Activated T-helper 2 cell treated with anti-CD3 and anti-CD28 coated beads, Interferon-gamma antibody, Interleukin-2, Interleukin-4, amounts not matched to agents 10 μg/mL and 5 μg/mL and 100 μg/mL, durations not matched to agents 14 hours and 24 hours and 36 hours (primary cell): Measurements from ENCODE around the gene ADAMTS14. TPM values are rescaled to one million over a fixed set of nuclear protein-coding genes. Genes with fewer than 3 reads are reported as not detected.

Source experiments
- DNase-seq: peaks from one replicate; pipeline ENCODE4 v3.0.0; 2021; ENCODE audit warnings: low spot score
- H3K27ac Mint-ChIP-seq: one replicate; pipeline ENCODE4 v1.8.0; 2021; ENCODE audit warnings: mixed read lengths
- H3K27me3 Mint-ChIP-seq: one replicate; pipeline ENCODE4 v1.8.0; 2021; ENCODE audit warnings: low read depth, mixed read lengths
- H3K36me3 Mint-ChIP-seq: one replicate; pipeline ENCODE4 v1.8.0; 2021; ENCODE audit warnings: low read depth, mixed read lengths
- H3K4me1 Mint-ChIP-seq: one replicate; pipeline ENCODE4 v1.8.0; 2021; ENCODE audit warnings: low read depth, mixed read lengths
- H3K4me3 Mint-ChIP-seq: one replicate; pipeline ENCODE4 v1.8.0; 2021; ENCODE audit warnings: low read depth, mild to moderate bottlenecking, moderate library complexity, mixed read lengths
- H3K9me3 Mint-ChIP-seq: one replicate; pipeline ENCODE4 v1.8.0; 2021; ENCODE audit warnings: mixed read lengths
- intact Hi-C: fragments of 100-400 bp; cut with micrococcal nuclease; formaldehyde crosslinking; loops from one replicate; pipeline ENCODE4 v1.15.1; 2023
- total RNA-seq: library from RNA; stranded (reverse); gene quantifications from 2 replicates; pipeline ENCODE4 v1.2.3, GENCODE V29; 2022

The ADAMTS14 gene
- total RNA-seq, 1 donor from 2014 or later: 0.39 TPM

DNA sequence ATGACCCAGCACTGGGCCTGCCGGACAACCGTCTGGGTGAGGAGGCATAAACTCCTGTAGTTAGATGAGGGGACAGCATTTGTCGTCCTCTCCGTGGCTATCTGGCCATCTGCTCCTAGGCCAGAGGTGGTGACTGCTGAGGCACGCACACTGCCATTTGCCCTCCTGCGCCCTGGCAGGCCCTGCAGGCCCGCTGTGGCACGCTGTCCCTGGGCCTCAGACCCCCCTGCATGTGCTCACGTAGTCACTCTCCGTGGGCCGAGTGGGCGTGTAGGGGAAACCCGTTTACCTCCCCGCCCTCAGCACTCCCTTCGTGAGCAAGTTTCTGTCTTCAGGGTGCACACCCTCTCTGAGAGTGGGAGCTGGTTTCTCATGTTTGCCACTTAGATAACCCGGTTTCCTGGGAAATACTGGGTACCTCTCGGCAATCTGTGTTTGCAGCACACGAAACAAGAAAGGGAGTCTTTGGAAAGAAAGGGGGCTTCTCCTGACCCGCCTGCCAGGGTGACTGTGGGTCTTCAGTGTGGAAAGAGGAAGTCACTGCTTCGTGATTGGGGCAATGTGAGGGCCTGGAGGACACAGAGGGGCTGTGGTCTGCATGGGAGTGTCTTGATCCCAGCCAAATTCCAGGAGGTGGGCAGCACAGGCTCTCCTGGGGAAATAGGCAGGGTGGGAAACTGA lies 10.8 kb downstream of the ADAMTS14 start:
- no peak for DNase-seq
- Mint-ChIP-seq H3K9me3 (no peaks in the 10 kb centered on the region), H3K4me1 (peaks cover 13% of the 10 kb centered on the region), H3K36me3 (no peaks in the 10 kb centered on the region), H3K27ac (no peak overlapping the region), H3K4me3 (no peak overlapping the region), H3K27me3 (no peaks in the 10 kb centered on the region)
- intact Hi-C loops: no loop called here

DNA sequence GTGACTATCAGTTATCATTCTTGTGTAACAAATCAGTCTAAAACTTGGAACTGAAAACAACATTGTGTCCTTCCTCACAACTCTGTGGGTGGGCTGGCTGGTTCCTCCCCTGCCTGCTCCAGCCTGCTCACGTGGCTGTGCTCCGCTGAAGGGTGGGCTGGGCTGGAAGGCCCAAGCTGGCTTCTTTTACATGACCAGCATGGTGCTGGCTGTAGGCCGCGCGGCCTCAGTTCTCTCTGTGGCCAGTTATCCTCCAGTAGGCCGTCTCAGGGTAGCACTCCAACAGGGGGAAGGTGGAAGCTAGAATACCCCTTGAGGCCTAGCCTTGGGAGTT lies 11.3 kb downstream of the ADAMTS14 start:
- Mint-ChIP-seq H3K9me3 (no peaks in the 10 kb centered on the region), H3K27ac (no peak overlapping the region), H3K27me3 (no peaks in the 10 kb centered on the region), H3K4me1 (peaks cover 11% of the 10 kb centered on the region), H3K36me3 (no peaks in the 10 kb centered on the region), H3K4me3 (no peak overlapping the region)
- intact Hi-C loops: no loop called here
- no peak for DNase-seq

DNA sequence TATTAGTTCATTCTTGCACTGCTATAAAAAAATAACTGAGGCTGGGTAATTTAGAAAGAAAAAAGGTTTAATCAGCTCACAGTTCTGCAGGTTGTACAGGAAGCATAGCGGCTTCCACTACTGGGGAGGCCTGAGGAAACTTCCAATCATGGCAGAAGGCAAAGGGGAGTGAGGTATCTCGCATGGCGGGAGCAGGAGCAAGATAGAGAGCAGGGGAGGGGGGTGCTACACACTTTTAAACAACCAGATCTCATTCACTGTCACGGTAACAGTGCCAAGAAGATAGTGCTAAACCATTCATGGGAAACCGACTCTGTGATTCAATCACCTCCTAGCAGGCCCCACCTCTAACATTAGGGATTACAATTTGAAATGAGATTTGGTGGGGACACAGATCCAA lies 11.6 kb downstream of the ADAMTS14 start:
- H3K9me3 Mint-ChIP-seq: no peaks in the 10 kb centered on the region
- intact Hi-C loops: no loop called here
- H3K27me3 Mint-ChIP-seq: no peaks in the 10 kb centered on the region
- no peak for DNase-seq
- H3K27ac Mint-ChIP-seq: no peak overlapping the region
- H3K36me3 Mint-ChIP-seq: no peaks in the 10 kb centered on the region
- no peak overlapping the region for H3K4me3 Mint-ChIP-seq
- H3K4me1 Mint-ChIP-seq: peaks cover 11% of the 10 kb centered on the region

DNA sequence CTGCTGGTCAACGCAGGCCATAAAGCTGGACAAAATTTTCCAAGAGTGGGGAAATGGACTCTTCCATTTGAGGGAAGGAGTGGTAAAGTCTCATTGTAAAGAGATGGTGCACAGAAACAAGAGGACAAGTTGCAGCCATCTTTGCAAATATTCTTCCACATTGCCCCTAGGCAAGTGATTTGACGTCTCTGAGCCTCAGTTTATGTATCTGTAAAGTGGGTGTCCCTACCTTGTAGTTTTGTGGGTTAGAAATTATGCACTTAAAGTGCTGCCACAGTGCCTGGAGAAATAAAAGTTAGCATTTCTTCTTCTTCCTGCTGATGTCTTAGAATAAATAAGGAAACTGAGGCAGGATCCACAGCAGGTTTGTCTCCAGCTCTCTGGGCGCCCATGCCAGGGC lies 12.1 kb downstream of the ADAMTS14 start:
- peaks cover 11% of the 10 kb centered on the region for H3K4me1 Mint-ChIP-seq
- H3K27ac Mint-ChIP-seq: no peak overlapping the region
- DNase-seq: no peak
- H3K36me3 Mint-ChIP-seq: no peaks in the 10 kb centered on the region
- no peaks in the 10 kb centered on the region for H3K9me3 Mint-ChIP-seq
- intact Hi-C loops: no loop called here
- no peaks in the 10 kb centered on the region for H3K27me3 Mint-ChIP-seq
- no peak overlapping the region for H3K4me3 Mint-ChIP-seq

DNA sequence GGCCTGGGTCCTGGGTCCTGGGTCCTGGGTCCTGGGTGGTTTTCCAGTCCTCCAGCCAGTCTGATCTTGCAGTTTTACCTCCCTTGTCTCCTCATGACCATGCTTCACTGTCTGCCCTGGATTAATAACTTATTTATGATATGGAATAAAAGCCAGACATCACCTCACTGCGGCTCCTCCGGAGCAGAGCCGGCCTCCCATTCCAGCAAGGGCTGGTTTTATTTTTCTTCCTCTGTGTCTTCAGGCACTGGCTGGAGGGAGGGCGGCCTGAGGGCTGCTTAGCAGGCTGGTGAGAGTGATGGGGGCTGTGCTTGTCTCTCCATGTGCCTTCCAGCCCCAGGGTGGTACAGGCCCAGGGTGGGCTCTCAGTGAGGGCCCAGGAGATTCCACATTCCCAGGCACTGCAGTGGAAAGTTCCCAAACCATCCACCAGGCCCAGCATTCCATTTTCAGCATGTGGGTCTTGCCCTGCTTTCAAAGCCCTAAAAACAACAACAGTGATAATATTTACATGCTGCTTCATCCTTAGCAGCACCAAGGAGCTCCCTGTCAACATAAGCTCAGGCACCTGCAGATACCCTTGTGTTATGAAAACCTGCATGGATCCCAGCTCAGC lies 12.6 kb downstream of the ADAMTS14 start:
- no peaks in the 10 kb centered on the region for H3K27me3 Mint-ChIP-seq
- intact Hi-C loops: no loop called here
- no peaks in the 10 kb centered on the region for H3K36me3 Mint-ChIP-seq
- peaks cover 11% of the 10 kb centered on the region for H3K4me1 Mint-ChIP-seq
- DNase-seq: no peak
- H3K9me3 Mint-ChIP-seq: no peaks in the 10 kb centered on the region
- no peak overlapping the region for H3K4me3 Mint-ChIP-seq
- no peak overlapping the region for H3K27ac Mint-ChIP-seq

DNA sequence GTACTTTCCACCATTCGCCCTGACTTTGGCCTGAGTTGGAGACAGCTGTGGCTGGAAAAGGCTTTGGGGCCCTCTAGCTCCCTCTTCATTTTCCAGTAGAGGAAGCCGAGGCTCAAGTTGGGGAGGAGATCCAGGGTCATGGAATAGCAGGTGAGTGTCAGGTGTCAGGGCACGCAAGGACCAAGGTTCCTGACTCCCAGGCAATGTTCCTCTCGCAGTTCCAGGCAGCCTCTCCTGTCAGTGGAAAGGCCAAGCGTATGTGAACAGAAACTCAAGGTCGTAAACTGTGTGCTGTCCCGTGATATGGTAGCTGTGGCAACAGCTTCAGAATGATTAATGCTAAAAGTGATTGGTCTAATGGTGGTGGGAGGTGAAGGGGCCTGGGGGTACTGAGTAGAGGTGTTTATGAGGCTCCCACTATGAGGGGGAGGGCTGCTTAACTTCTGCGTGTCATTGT lies 13.2 kb downstream of the ADAMTS14 start:
- H3K4me3 Mint-ChIP-seq: no peak overlapping the region
- H3K9me3 Mint-ChIP-seq: no peaks in the 10 kb centered on the region
- H3K4me1 Mint-ChIP-seq: peaks cover 11% of the 10 kb centered on the region
- H3K27ac Mint-ChIP-seq: peak overlapping the region; percentile 44
- H3K27me3 Mint-ChIP-seq: no peaks in the 10 kb centered on the region
- intact Hi-C loops: no loop called here
- H3K36me3 Mint-ChIP-seq: no peaks in the 10 kb centered on the region
- no peak for DNase-seq

DNA sequence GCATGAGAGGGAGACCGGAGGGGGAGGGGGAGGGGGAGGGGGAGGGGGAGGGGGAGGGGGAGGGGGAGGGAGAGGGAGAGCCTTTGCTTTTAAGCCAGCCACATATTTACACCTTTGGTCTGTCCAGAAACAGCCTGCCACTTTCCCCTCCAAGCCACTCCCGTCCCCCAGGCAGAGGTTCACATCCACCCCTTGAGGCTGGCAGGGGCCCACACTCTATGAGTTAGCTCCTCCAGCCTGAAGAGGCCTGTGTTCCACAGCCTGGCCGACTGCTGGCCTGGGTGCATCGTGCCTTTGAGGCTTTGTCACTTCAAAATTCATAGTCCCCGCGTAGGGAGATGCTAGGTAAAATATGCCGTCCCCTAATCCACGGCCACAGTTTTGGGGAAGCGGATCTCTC lies 16.5 kb downstream of the ADAMTS14 start:
- no peak overlapping the region for H3K27ac Mint-ChIP-seq
- H3K36me3 Mint-ChIP-seq: no peaks in the 10 kb centered on the region
- intact Hi-C loops: no loop called here
- no peaks in the 10 kb centered on the region for H3K4me1 Mint-ChIP-seq
- no peak for DNase-seq
- H3K4me3 Mint-ChIP-seq: no peak overlapping the region
- no peaks in the 10 kb centered on the region for H3K27me3 Mint-ChIP-seq
- no peaks in the 10 kb centered on the region for H3K9me3 Mint-ChIP-seq

DNA sequence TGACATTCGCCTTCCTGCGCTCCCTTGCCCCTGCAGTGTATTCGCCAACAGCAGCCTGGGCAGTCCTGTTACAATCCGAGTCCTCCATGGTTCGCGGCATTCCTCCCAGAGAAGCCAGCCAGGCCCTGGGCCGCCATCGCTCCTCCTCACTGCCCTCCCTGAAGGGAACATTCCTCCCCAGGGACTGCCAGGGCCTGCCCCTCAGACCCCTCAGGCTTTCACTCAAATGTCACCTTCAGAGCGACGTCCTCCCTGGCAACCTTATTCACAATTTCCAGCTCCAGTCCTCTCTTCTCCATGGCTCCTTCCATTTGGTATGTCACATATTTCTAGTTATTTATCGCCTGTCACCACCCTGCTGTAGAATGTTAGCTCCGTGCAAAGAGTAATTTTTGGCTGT lies 17.4 kb downstream of the ADAMTS14 start:
- H3K4me1 Mint-ChIP-seq: no peaks in the 10 kb centered on the region
- no peaks in the 10 kb centered on the region for H3K27me3 Mint-ChIP-seq
- no peak overlapping the region for H3K4me3 Mint-ChIP-seq
- no peak for DNase-seq
- intact Hi-C loops: loop anchor here (5.0 kb wide), 1 partner anchor 518 kb away; no protein-coding TSS in a partner anchor
- no peak overlapping the region for H3K27ac Mint-ChIP-seq
- no peaks in the 10 kb centered on the region for H3K9me3 Mint-ChIP-seq
- H3K36me3 Mint-ChIP-seq: no peaks in the 10 kb centered on the region

DNA sequence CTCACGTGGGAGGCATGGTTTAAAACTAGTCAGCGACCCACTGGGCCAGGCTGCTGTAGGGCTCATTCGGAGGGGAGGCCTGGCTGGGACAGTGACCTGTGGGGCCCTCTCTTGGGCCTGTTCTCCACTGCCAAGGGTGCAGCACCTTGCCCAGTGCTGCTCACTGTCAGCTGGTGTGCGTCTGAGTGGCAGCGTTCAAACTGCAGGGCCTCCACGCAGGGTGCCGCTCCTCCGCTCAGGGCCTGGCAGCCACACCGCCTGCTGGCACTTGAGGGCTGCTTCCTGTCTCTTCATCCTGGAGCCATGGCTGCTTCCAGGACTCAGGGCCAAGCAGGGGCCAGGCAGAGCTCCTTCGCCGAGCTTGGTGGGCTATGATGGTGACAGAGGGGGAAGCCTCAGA lies 18.3 kb downstream of the ADAMTS14 start:
- no peaks in the 10 kb centered on the region for H3K9me3 Mint-ChIP-seq
- no peak for DNase-seq
- intact Hi-C loops: loop anchor here (5.0 kb wide), 1 partner anchor 517 kb away; no protein-coding TSS in a partner anchor

DNA sequence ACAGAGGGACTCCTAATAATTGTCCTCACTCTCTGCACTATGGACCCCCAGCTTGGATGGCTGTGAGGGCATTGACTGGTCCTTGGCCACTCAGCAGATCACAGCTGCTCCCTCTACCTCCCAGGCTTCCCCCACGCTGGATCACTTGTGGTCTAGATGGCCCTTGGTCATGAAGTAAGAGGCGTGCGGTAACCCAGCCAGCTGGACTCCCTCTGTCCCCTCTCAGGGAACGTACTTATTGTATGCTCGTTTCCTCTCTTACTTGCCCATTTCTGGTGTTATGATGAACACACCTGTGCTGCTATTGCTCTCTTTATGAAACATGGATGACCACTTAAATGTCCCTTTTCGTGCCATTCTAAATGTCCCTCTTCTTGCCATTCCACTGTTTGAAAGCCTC lies 19.3 kb downstream of the ADAMTS14 start:
- Mint-ChIP-seq H3K9me3 (no peaks in the 10 kb centered on the region), H3K4me1 (no peaks in the 10 kb centered on the region), H3K4me3 (no peak overlapping the region), H3K36me3 (no peaks in the 10 kb centered on the region), H3K27me3 (no peaks in the 10 kb centered on the region), H3K27ac (no peak overlapping the region)
- DNase-seq: no peak
- intact Hi-C loops: loop anchor here (5.0 kb wide), 1 partner anchor 516 kb away; no protein-coding TSS in a partner anchor

More for the DNA sequence above, 18.3 kb downstream of the ADAMTS14 start:
- Mint-ChIP-seq H3K27ac (no peak overlapping the region), H3K4me3 (no peak overlapping the region), H3K4me1 (no peaks in the 10 kb centered on the region), H3K36me3 (no peaks in the 10 kb centered on the region), H3K27me3 (no peaks in the 10 kb centered on the region)

DNA sequence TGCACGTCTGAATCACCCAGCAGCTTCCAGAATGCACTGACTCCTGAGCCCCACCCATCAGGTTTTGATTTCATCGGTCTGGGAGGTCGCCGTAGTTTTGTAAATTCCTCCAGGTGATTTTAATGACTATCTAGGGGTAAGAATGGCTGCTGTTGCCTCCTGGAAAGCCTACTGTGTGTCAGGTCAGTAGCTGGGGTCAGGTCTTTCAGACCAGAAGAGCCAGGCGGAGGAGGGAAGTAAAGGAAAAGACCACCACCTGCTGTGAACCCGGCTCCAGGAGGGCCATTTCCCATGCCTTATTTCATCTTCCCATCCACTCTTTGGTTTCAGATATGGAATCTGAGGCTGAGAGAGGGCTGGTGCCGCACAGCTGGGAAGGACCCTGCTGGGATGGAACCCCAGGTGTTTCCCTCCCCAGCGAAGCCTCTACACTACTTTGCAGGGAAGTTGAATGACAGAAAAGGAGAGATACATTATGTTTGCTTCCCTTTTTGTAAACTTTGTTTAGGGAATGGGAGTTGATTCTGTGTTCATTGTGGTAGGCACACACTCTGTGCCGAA lies 19.8 kb downstream of the ADAMTS14 start:
- no peak for DNase-seq

DNA sequence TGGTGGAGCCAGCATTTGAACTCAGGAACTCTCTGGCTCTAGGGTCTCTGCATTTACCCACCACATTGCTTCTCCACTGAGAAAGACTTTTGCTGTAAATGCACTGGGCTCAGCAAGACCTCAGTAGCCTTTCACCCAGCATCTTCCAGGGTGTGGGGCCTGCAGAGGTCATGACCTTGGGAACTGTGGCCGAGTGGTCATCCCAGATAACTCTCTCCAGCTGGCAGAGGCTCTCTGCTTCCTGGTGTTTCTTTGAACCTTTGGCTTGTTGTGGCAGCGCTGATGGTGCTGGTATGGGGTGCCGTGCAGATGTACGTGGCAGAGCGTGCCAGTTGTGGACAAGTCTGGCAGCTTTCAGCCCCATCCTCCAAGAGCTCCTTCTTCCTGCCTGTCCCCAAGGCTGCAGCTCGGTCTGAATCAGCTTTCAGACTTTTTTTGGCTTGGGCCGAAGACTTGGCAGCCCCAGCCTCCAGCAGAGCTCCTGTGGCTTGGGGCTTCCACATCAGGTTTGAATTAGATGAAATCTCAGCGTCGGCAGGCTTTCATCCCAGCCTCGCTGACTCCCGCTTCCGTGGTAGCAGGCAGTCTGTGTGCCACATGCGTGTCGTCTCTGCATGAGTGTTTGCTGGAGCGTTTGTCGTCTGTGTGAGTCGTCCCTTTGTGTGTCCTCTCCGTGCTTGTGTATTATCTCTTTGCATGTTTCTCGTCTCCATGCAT lies 21.5 kb downstream of the ADAMTS14 start:
- intact Hi-C loops: loop anchor here (5.0 kb wide), 1 partner anchor 514 kb away; no protein-coding TSS in a partner anchor
- no peaks in the 10 kb centered on the region for H3K4me1 Mint-ChIP-seq
- no peak for DNase-seq
- no peaks in the 10 kb centered on the region for H3K36me3 Mint-ChIP-seq
- no peak overlapping the region for H3K27ac Mint-ChIP-seq
- no peak overlapping the region for H3K4me3 Mint-ChIP-seq
- no peaks in the 10 kb centered on the region for H3K27me3 Mint-ChIP-seq
- H3K9me3 Mint-ChIP-seq: no peaks in the 10 kb centered on the region

More for the DNA sequence above, 19.8 kb downstream of the ADAMTS14 start:
- H3K4me3 Mint-ChIP-seq: no peak overlapping the region
- no peaks in the 10 kb centered on the region for H3K9me3 Mint-ChIP-seq
- intact Hi-C loops: loop anchor here (5.0 kb wide), 1 partner anchor 515 kb away; no protein-coding TSS in a partner anchor
- no peaks in the 10 kb centered on the region for H3K36me3 Mint-ChIP-seq
- no peaks in the 10 kb centered on the region for H3K4me1 Mint-ChIP-seq
- no peak overlapping the region for H3K27ac Mint-ChIP-seq
- no peaks in the 10 kb centered on the region for H3K27me3 Mint-ChIP-seq
